ENCODE measurements around the gene GTPBP8. TPM values are rescaled to one million over a fixed set of nuclear protein-coding genes. Genes with fewer than 3 reads are reported as not detected.

GTPBP8 gene
- 15.7 TPM for total RNA-seq

DNA sequence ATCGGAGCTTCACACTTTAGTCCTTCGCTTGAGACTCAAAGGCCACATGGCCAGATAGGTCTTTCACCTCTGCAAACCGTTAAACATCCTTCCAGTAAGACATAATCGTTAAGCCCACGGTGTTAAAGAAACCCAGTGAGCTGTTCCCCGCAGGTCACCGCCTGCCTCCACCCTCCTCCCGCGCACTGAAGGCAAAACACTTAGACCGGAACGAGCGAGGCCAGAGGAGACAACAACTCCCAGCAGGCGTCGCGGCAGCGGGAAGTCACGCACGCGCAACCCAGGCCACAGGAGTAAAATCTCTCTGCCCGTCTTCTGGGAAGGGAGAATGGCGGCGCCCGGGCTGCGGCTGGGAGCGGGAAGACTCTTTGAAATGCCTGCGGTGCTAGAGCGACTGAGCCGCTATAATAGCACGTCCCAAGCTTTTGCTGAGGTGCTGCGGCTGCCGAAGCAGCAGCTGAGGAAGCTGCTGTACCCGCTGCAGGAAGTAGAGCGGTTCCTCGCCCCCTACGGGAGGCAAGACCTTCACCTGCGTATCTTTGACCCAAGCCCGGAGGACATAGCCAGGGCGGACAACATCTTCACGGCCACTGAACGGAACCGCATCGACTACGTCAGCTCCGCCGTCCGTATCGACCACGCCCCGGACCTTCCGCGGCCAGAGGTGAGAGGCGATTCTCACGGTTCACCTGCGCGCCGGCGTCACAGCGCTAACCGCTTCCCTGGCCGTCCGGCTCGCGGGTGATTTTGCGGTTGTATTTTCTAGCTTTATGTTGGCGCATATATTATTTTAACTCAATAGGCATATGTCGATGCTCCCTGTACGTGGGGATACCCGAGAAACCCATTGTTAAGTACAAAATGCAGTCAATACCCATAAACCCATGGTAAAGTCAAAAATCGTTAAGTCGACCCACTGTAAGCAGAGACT lies at the start of gene GTPBP8:
GTPBP8 (plus strand) TSS at position 313 of the 931 bp plus-strand sequence; CDS start at position 329, 16 bp downstream.
- Histone ChIP-seq H3K27me3 (ENCODE audit: control insufficient read depth in 3 of 3, insufficient read depth in 3 of 3, low read length in 3 of 3) (no peaks in the 10 kb centered on the region), H3K36me3 (ENCODE audit: control insufficient read depth in 3 of 3, insufficient read depth in 3 of 3, low read length in 3 of 3) (peaks cover 2 to 5% (median 4%) of the 10 kb centered on the region in 3 donors), H3K9me3 (ENCODE audit: control insufficient read depth in 3 of 3, low read length in 3 of 3) (no peaks in the 10 kb centered on the region), H3K27ac (ENCODE audit: low read depth, low read length) (peak within 1 kb of the TSS; percentile 86), H3K9ac (ENCODE audit: low read depth in 1 of 3, low read length in 3 of 3) (peak within 1 kb of the TSS; percentile 96 to 99 (median 98)), H3K4me3 (ENCODE audit: low read length in 3 of 3) (peak within 1 kb of the TSS; percentile 90 to 99 (median 92)), H3K4me1 (ENCODE audit: control insufficient read depth in 3 of 3, insufficient read depth in 3 of 3, low read length in 3 of 3) (peaks cover 4 to 12% (median 7%) of the 10 kb centered on the region in 3 donors)

DNA sequence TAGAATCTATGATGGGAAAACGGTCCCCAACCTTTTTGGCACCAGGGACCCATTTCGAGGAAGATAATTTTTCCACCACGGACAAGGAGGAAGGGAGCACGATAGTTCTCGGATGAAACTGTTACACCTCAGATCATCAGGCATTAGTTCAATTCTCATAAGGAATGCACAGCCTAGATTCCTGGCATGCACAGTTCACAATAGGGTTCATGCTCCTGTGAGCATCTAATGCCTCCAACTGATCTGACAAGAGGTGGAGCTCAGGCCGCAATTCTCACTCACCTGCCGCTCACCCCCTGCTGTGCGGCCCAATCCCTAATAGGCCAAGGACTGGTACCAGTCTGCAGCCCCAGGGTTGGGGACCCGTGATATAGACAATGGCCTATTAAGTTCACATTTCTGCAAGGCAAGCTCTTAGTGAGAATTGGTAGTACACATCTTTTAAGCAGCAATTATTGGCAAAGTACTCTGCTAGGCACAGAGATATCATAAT lies 42.4 kb upstream of the GTPBP8 start:
- Histone ChIP-seq H3K9me3 (ENCODE audit: control insufficient read depth in 3 of 3, low read length in 3 of 3) (no peaks in the 10 kb centered on the region), H3K27me3 (ENCODE audit: control insufficient read depth in 3 of 3, insufficient read depth in 3 of 3, low read length in 3 of 3) (no peaks in the 10 kb centered on the region), H3K4me1 (ENCODE audit: control insufficient read depth in 3 of 3, insufficient read depth in 3 of 3, low read length in 3 of 3) (no peaks in the 10 kb centered on the region), H3K27ac (ENCODE audit: low read depth, low read length) (no peak overlapping the region), H3K36me3 (ENCODE audit: control insufficient read depth in 3 of 3, insufficient read depth in 3 of 3, low read length in 3 of 3) (no peaks in the 10 kb centered on the region), H3K9ac (ENCODE audit: low read depth in 1 of 3, low read length in 3 of 3) (no peak overlapping the region), H3K4me3 (ENCODE audit: low read length in 3 of 3) (no peak overlapping the region)

DNA sequence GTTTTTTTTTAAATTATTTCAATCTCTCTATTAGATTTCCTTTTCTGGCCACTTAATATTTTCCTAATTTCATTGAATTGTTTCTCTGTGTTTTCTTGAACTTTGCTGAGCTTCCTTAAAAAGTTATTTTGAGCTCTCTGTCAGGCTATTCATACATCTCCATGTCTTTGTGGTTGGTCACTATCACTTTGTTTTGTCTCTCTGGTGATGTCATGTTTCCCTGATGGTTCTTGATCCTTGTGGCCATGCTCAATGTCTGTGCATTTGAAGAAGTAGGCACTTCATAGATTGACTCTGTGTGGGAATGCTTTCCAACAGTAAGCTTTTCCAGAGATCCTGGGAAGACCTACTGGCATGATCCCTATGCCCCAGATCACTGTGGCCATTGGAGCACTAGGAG lies 34.4 kb upstream of the GTPBP8 start:
- no peaks in the 10 kb centered on the region for H3K36me3 ChIP-seq (ENCODE audit: control insufficient read depth in 3 of 3, insufficient read depth in 3 of 3, low read length in 3 of 3)
- H3K27me3 ChIP-seq (ENCODE audit: control insufficient read depth in 3 of 3, insufficient read depth in 3 of 3, low read length in 3 of 3) = peaks cover 0 to 3% (median 0%) of the 10 kb centered on the region in 3 donors
- H3K27ac ChIP-seq (ENCODE audit: low read depth, low read length) = no peak overlapping the region
- no peaks in the 10 kb centered on the region for H3K4me1 ChIP-seq (ENCODE audit: control insufficient read depth in 3 of 3, insufficient read depth in 3 of 3, low read length in 3 of 3)
- no peak overlapping the region for H3K4me3 ChIP-seq (ENCODE audit: low read length in 3 of 3)
- peaks cover 0 to 5% (median 0%) of the 10 kb centered on the region in 3 donors for H3K9me3 ChIP-seq (ENCODE audit: control insufficient read depth in 3 of 3, low read length in 3 of 3)
- H3K9ac ChIP-seq (ENCODE audit: low read depth in 1 of 3, low read length in 3 of 3) = no peak overlapping the region

DNA sequence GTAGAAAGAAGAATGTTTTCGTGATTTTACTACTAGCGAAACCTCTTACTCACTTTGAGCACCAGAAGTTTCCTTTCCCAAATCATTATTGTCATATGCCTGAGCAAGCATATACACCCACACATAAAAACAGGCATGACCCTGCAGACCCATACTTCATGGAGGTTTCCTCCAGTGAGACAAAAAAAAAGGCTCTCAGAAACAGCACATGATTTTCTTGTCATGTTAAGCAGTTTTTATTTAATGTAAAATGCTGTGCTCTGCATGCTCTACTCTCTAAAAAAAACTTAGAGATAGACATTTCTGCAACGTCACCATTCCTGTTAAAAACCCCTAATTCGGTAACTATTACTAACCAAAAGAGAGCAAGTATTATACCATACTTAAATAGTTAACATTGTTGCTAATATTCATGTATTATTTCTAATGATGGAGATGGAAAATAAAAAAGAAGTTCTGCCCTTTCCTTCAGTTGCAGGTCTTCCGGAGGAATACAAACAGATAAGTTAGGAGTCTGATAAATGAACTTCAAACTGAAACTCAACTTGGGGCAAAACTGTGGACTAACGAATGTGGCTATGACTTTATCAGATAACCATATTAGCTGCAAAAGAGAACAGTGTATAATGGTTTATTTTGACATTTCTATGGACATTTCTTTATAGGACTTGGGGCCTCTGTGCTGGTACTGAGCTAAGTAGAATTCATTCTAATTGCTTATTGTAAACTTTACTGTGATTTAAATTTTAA lies 31.8 kb upstream of the GTPBP8 start:
- no peak overlapping the region for H3K4me3 ChIP-seq (ENCODE audit: low read length in 3 of 3)
- H3K9ac ChIP-seq (ENCODE audit: low read depth in 1 of 3, low read length in 3 of 3) = no peak overlapping the region
- H3K27ac ChIP-seq (ENCODE audit: low read depth, low read length) = no peak overlapping the region
- peaks cover 0 to 5% (median 0%) of the 10 kb centered on the region in 3 donors for H3K9me3 ChIP-seq (ENCODE audit: control insufficient read depth in 3 of 3, low read length in 3 of 3)
- no peaks in the 10 kb centered on the region for H3K4me1 ChIP-seq (ENCODE audit: control insufficient read depth in 3 of 3, insufficient read depth in 3 of 3, low read length in 3 of 3)
- H3K27me3 ChIP-seq (ENCODE audit: control insufficient read depth in 3 of 3, insufficient read depth in 3 of 3, low read length in 3 of 3) = peaks cover 0 to 3% (median 0%) of the 10 kb centered on the region in 3 donors
- no peaks in the 10 kb centered on the region for H3K36me3 ChIP-seq (ENCODE audit: control insufficient read depth in 3 of 3, insufficient read depth in 3 of 3, low read length in 3 of 3)

DNA sequence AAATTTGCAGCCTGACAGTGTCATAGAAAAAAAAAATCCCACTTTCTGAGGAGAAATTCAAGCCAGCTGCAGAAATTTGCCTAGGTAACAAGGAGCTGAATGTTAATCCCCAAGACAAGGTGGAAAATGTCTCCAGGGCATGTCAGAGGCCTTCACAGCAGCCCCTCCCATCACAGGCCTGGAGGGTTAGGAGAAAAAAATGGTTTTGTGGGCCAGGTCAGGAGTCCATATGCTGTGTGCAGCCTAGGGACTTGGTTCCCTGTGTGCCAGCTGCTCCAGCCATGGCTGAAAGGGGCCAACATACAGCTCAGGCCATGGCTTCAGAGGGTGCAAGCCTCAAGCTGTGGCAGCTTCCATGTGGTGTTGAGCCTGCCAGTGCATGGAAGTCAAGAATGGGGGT lies 27.1 kb upstream of the GTPBP8 start:
- Histone ChIP-seq H3K4me1 (ENCODE audit: control insufficient read depth in 3 of 3, insufficient read depth in 3 of 3, low read length in 3 of 3) (no peaks in the 10 kb centered on the region), H3K4me3 (ENCODE audit: low read length in 3 of 3) (no peak overlapping the region), H3K27ac (ENCODE audit: low read depth, low read length) (no peak overlapping the region), H3K27me3 (ENCODE audit: control insufficient read depth in 3 of 3, insufficient read depth in 3 of 3, low read length in 3 of 3) (no peaks in the 10 kb centered on the region), H3K9ac (ENCODE audit: low read depth in 1 of 3, low read length in 3 of 3) (no peak overlapping the region), H3K9me3 (ENCODE audit: control insufficient read depth in 3 of 3, low read length in 3 of 3) (no peaks in the 10 kb centered on the region), H3K36me3 (ENCODE audit: control insufficient read depth in 3 of 3, insufficient read depth in 3 of 3, low read length in 3 of 3) (no peaks in the 10 kb centered on the region)

DNA sequence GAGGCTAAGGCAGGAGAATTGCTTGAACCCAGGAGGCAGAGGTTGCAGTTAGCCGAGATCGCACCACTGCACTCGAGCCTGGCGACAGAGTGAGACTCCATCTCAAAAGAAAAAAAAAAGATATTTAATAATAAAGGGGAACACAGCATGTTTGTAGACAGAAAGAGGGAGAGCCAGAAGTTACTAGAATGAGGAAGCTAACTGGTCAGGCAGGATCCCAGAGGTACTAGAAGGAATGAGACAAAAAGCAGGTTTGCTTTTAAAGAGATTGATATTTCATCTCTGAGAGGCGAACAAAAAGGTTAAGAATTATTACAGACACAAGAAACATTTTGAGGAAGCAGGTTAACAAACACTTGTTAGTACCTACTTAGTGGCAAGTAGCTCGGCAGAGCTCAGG lies 25.1 kb upstream of the GTPBP8 start:
- no peaks in the 10 kb centered on the region for H3K4me1 ChIP-seq (ENCODE audit: control insufficient read depth in 3 of 3, insufficient read depth in 3 of 3, low read length in 3 of 3)
- no peaks in the 10 kb centered on the region for H3K9me3 ChIP-seq (ENCODE audit: control insufficient read depth in 3 of 3, low read length in 3 of 3)

DNA sequence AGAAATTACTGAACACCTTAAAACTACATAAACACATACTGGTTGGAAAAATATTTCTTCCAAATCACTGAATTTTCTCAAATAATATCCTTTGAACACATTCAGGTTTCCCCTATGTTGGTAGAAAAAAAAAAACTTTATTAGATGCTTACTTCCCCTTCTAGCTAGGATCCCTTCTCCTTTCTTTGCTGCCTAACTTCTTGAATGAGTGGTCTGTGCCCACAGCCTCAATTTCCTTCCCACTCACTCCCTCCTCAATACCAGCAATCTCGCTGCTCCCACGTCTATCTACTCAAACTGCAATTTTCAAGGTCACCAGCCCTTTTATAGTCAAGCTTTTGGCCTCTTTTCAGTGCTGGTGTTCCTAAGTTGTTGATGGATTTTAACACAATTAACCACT lies 24.2 kb upstream of the GTPBP8 start:
- Histone ChIP-seq H3K36me3 (ENCODE audit: control insufficient read depth in 3 of 3, insufficient read depth in 3 of 3, low read length in 3 of 3) (no peaks in the 10 kb centered on the region), H3K9me3 (ENCODE audit: control insufficient read depth in 3 of 3, low read length in 3 of 3) (no peaks in the 10 kb centered on the region), H3K27ac (ENCODE audit: low read depth, low read length) (no peak overlapping the region), H3K9ac (ENCODE audit: low read depth in 1 of 3, low read length in 3 of 3) (no peak overlapping the region), H3K4me3 (ENCODE audit: low read length in 3 of 3) (no peak overlapping the region), H3K4me1 (ENCODE audit: control insufficient read depth in 3 of 3, insufficient read depth in 3 of 3, low read length in 3 of 3) (no peaks in the 10 kb centered on the region), H3K27me3 (ENCODE audit: control insufficient read depth in 3 of 3, insufficient read depth in 3 of 3, low read length in 3 of 3) (no peaks in the 10 kb centered on the region)

More for the DNA sequence above, 25.1 kb upstream of the GTPBP8 start:
- no peak overlapping the region for H3K4me3 ChIP-seq (ENCODE audit: low read length in 3 of 3)
- no peaks in the 10 kb centered on the region for H3K36me3 ChIP-seq (ENCODE audit: control insufficient read depth in 3 of 3, insufficient read depth in 3 of 3, low read length in 3 of 3)
- H3K9ac ChIP-seq (ENCODE audit: low read depth in 1 of 3, low read length in 3 of 3) = no peak overlapping the region
- H3K27ac ChIP-seq (ENCODE audit: low read depth, low read length) = no peak overlapping the region
- H3K27me3 ChIP-seq (ENCODE audit: control insufficient read depth in 3 of 3, insufficient read depth in 3 of 3, low read length in 3 of 3) = no peaks in the 10 kb centered on the region

DNA sequence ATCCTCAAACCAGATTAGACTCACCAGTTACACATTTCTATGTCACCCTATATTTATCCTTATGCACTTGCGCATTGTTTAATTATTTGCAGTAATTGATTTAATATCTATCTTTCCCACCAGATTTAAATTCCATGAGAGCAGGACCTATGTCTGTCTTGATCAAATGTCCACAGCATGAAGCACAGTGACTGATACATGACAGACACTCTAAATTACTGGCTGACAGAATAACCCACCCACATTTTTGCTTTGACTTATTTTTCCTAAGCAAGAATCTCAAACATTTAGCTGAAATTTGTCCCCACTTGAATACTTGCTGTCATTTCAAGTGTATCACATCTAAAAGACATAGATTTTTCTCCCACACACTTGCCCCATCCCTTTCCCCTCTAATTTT lies 23.4 kb upstream of the GTPBP8 start:
- no peaks in the 10 kb centered on the region for H3K4me1 ChIP-seq (ENCODE audit: control insufficient read depth in 3 of 3, insufficient read depth in 3 of 3, low read length in 3 of 3)
- no peaks in the 10 kb centered on the region for H3K9me3 ChIP-seq (ENCODE audit: control insufficient read depth in 3 of 3, low read length in 3 of 3)
- H3K36me3 ChIP-seq (ENCODE audit: control insufficient read depth in 3 of 3, insufficient read depth in 3 of 3, low read length in 3 of 3) = no peaks in the 10 kb centered on the region
- H3K27ac ChIP-seq (ENCODE audit: low read depth, low read length) = no peak overlapping the region
- no peaks in the 10 kb centered on the region for H3K27me3 ChIP-seq (ENCODE audit: control insufficient read depth in 3 of 3, insufficient read depth in 3 of 3, low read length in 3 of 3)
- no peak overlapping the region for H3K9ac ChIP-seq (ENCODE audit: low read depth in 1 of 3, low read length in 3 of 3)
- H3K4me3 ChIP-seq (ENCODE audit: low read length in 3 of 3) = no peak overlapping the region

DNA sequence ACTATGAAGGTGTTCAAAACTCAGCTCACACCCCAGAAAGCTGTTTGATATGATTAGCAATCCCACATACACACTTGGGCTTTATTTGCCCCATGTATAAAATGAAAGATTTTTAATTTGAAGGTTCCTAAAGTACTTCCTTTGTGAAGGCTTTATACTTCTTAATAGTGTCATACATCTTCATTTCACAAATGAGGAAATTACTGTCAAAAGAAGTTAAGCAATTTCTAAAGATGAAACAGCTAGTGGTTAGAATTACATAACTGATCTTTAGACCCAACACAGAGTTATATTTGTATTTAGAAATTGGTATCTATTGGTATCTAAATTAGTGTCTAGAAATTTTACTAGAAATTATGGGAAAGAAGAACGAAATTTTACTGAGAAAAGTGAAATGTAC lies 23.0 kb upstream of the GTPBP8 start:
- Histone ChIP-seq H3K4me1 (ENCODE audit: control insufficient read depth in 3 of 3, insufficient read depth in 3 of 3, low read length in 3 of 3) (no peaks in the 10 kb centered on the region), H3K27ac (ENCODE audit: low read depth, low read length) (no peak overlapping the region), H3K9ac (ENCODE audit: low read depth in 1 of 3, low read length in 3 of 3) (no peak overlapping the region), H3K27me3 (ENCODE audit: control insufficient read depth in 3 of 3, insufficient read depth in 3 of 3, low read length in 3 of 3) (no peaks in the 10 kb centered on the region), H3K36me3 (ENCODE audit: control insufficient read depth in 3 of 3, insufficient read depth in 3 of 3, low read length in 3 of 3) (no peaks in the 10 kb centered on the region), H3K9me3 (ENCODE audit: control insufficient read depth in 3 of 3, low read length in 3 of 3) (no peaks in the 10 kb centered on the region), H3K4me3 (ENCODE audit: low read length in 3 of 3) (no peak overlapping the region)

DNA sequence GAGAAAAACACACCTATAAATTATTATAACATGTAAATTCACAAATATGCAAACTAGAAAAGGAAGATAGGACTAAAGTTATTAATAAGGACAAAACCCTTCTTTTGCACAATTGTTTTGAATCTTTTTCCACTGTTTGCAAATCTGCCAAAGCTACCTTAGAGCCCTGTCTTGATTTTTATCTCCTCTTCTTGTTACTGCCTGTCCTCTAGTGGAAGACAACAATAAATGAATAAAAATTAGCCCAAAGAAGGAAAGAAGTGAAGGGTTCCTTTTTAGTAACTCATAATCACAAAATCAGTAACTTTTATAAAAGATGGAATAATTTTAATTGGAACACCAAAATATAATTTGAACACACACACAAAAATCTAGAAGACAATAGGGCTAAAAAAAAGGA lies 18.6 kb upstream of the GTPBP8 start:
- H3K9me3 ChIP-seq (ENCODE audit: control insufficient read depth in 3 of 3, low read length in 3 of 3) = no peaks in the 10 kb centered on the region
- H3K27me3 ChIP-seq (ENCODE audit: control insufficient read depth in 3 of 3, insufficient read depth in 3 of 3, low read length in 3 of 3) = no peaks in the 10 kb centered on the region
- H3K27ac ChIP-seq (ENCODE audit: low read depth, low read length) = no peak overlapping the region
- no peak overlapping the region for H3K4me3 ChIP-seq (ENCODE audit: low read length in 3 of 3)
- H3K36me3 ChIP-seq (ENCODE audit: control insufficient read depth in 3 of 3, insufficient read depth in 3 of 3, low read length in 3 of 3) = no peaks in the 10 kb centered on the region
- no peak overlapping the region for H3K9ac ChIP-seq (ENCODE audit: low read depth in 1 of 3, low read length in 3 of 3)
- no peaks in the 10 kb centered on the region for H3K4me1 ChIP-seq (ENCODE audit: control insufficient read depth in 3 of 3, insufficient read depth in 3 of 3, low read length in 3 of 3)
